ENCODE data around the gene DSCAM.

The DSCAM gene

GRCh38 chr21:40160911-40161310 lies 686.0 kb downstream of the DSCAM start:
- TF ChIP-seq CTCF (IDR thresholded peaks at IDR 0.05; ENCODE audit: low read depth, low read length, missing control alignments): no peak
- no peak overlapping the region for H3K4me3 ChIP-seq (replicated peaks; ENCODE audit: low read depth, low read length)
- no peak for DNase-seq (ENCODE audit: extremely low read depth, low read depth)

GRCh38 chr21:40158366-40158765 lies 688.6 kb downstream of the DSCAM start:
- no peak for DNase-seq (ENCODE audit: extremely low read depth, low read depth)
- no peak for TF ChIP-seq CTCF (IDR thresholded peaks at IDR 0.05; ENCODE audit: low read depth, low read length, missing control alignments)
- no peak overlapping the region for H3K4me3 ChIP-seq (replicated peaks; ENCODE audit: low read depth, low read length)

GRCh38 chr21:40155563-40155962 lies 691.4 kb downstream of the DSCAM start:
- no peak for TF ChIP-seq CTCF (IDR thresholded peaks at IDR 0.05; ENCODE audit: low read depth, low read length, missing control alignments)
- DNase-seq (ENCODE audit: extremely low read depth, low read depth): no peak

GRCh38 chr21:40153351-40153750 lies 693.6 kb downstream of the DSCAM start:
- TF ChIP-seq CTCF (IDR thresholded peaks at IDR 0.05; ENCODE audit: low read depth, low read length, missing control alignments): no peak
- DNase-seq (ENCODE audit: extremely low read depth, low read depth): no peak
- H3K4me3 ChIP-seq (replicated peaks; ENCODE audit: low read depth, low read length): no peak overlapping the region

More at GRCh38 chr21:40155563-40155962, 691.4 kb downstream of the DSCAM start:
- no peak overlapping the region for H3K4me3 ChIP-seq (replicated peaks; ENCODE audit: low read depth, low read length)

GRCh38 chr21:40152476-40152875 lies 694.5 kb downstream of the DSCAM start:
- H3K4me3 ChIP-seq (replicated peaks; ENCODE audit: low read depth, low read length): no peak overlapping the region
- TF ChIP-seq CTCF (IDR thresholded peaks at IDR 0.05; ENCODE audit: low read depth, low read length, missing control alignments): no peak
- no peak for DNase-seq (ENCODE audit: extremely low read depth, low read depth)

- H3K4me3 ChIP-seq (replicated peaks; ENCODE audit: low read depth, low read length): no peak overlapping the region
- no peak for TF ChIP-seq CTCF (IDR thresholded peaks at IDR 0.05; ENCODE audit: low read depth, low read length, missing control alignments)
- DNase-seq (ENCODE audit: extremely low read depth, low read depth): no peak
These were observed 695.3 kb downstream of the DSCAM start for GRCh38 chr21:40151611-40152010.

GRCh38 chr21:40146216-40146837 lies 700.6 kb downstream of the DSCAM start:
- DNase-seq (ENCODE audit: extremely low read depth, low read depth): no peak
- TF ChIP-seq CTCF (IDR thresholded peaks at IDR 0.05; ENCODE audit: low read depth, low read length, missing control alignments): no peak
- no peak overlapping the region for H3K4me3 ChIP-seq (replicated peaks; ENCODE audit: low read depth, low read length)
